Karpas-422 (cell line): ENCODE results near the gene MSANTD2. TPM values are rescaled to one million over a fixed set of nuclear protein-coding genes. Genes with fewer than 3 reads are reported as not detected.

Source experiments
- DNase-seq: peaks from one replicate; pipeline ENCODE4 v3.0.0-alpha.2; 2015
- H2AFZ ChIP-seq: fragments of 200-600 bp; sonication (generic); 2 replicates; pipeline ENCODE4 v1.6.1; 2014; ENCODE audit warnings: antibody characterized with exemption, low read length, mixed read lengths
- H3K27ac ChIP-seq: fragments of 200-600 bp; sonication (generic); 2 replicates; pipeline ENCODE4 v1.5.1; 2014; ENCODE audit warnings: mild to moderate bottlenecking, low read length, moderate library complexity
- H3K27me3 ChIP-seq: fragments of 200-600 bp; sonication (generic); 2 replicates; pipeline ENCODE4 v1.6.1; 2014; ENCODE audit warnings: low read length, mixed read lengths
- H3K36me3 ChIP-seq: fragments of 200-600 bp; sonication (generic); 2 replicates; pipeline ENCODE4 v1.6.1; 2014; ENCODE audit warnings: low read length, mixed read lengths; ENCODE audit not compliant: insufficient read depth
- H3K4me1 ChIP-seq: fragments of 200-600 bp; sonication (generic); 2 replicates; pipeline ENCODE4 v1.6.1; 2014; ENCODE audit warnings: mild to moderate bottlenecking, low read length, mixed read lengths
- H3K4me2 ChIP-seq: fragments of 200-600 bp; sonication (generic); 2 replicates; pipeline ENCODE4 v1.6.1; 2014; ENCODE audit warnings: low read length, low read depth, mild to moderate bottlenecking; ENCODE audit not compliant: poor library complexity, severe bottlenecking
- H3K4me3 ChIP-seq: fragments of 200-600 bp; sonication (generic); 2 replicates; pipeline ENCODE4 v1.5.1; 2014; ENCODE audit warnings: mild to moderate bottlenecking, antibody characterized with exemption, low read length, mixed read lengths
- H3K79me2 ChIP-seq: fragments of 200-600 bp; sonication (generic); 2 replicates; pipeline ENCODE4 v1.6.1; 2014; ENCODE audit warnings: mild to moderate bottlenecking, low read length, mixed read lengths
- H3K9ac ChIP-seq: fragments of 200-600 bp; sonication (generic); 2 replicates; pipeline ENCODE4 v1.6.0; 2014; ENCODE audit warnings: low read length
- H3K9me2 ChIP-seq: fragments of 200-600 bp; sonication (generic), shearing (Covaris generic); replicated peaks from 2 replicates; pipeline ENCODE4 v1.6.0; 2014; ENCODE audit warnings: mild to moderate bottlenecking, low read length, moderate library complexity; ENCODE audit not compliant: insufficient read depth
- H3K9me3 ChIP-seq: fragments of 300-700, 200-600 bp; sonication (generic); 2 replicates; pipeline ENCODE4 v1.6.1; 2014; ENCODE audit warnings: low read length, mixed read lengths
- H4K20me1 ChIP-seq: fragments of 200-600 bp; sonication (generic); 2 replicates; pipeline ENCODE4 v1.6.1; 2014; ENCODE audit warnings: mild to moderate bottlenecking, antibody characterized with exemption, low read length, low read depth; ENCODE audit not compliant: insufficient read depth
- total RNA-seq: library from RNA; depleted of rRNA; stranded (reverse); fragments of >200 nt; shearing (Covaris generic); gene quantifications from 2 replicates; pipeline ENCODE4 v1.2.3, GENCODE V29; 2014; ENCODE audit warnings: low replicate concordance

MSANTD2 gene
- total RNA-seq, 1 experiment from 2014 or later = 7.6 TPM

- Histone ChIP-seq H3K9ac (no peak overlapping the region), H3K36me3 (no peaks in the 10 kb centered on the region), H3K9me2 (no peaks in the 10 kb centered on the region), H3K27me3 (no peaks in the 10 kb centered on the region), H3K9me3 (no peaks in the 10 kb centered on the region), H3K4me1 (peaks cover 3% of the 10 kb centered on the region; the same call in 1 of the 2 replicates), H3K4me2 (no peak overlapping the region), H2AFZ (no peak overlapping the region), H3K4me3 (no peak overlapping the region), H3K27ac (no peak overlapping the region), H3K79me2 (no peaks in the 10 kb centered on the region), H4K20me1 (no peaks in the 10 kb centered on the region)
- DNase-seq = no peak
Observed at GRCh38 chr11:124830749-124831148, 30.5 kb upstream of the MSANTD2 start.

GRCh38 chr11:124829986-124830385, 29.8 kb upstream of the MSANTD2 start:
- no peaks in the 10 kb centered on the region for H3K9me2 ChIP-seq
- no peaks in the 10 kb centered on the region for H3K36me3 ChIP-seq
- H3K27me3 ChIP-seq = no peaks in the 10 kb centered on the region
- no peak overlapping the region for H3K4me3 ChIP-seq
- no peak overlapping the region for H3K27ac ChIP-seq
- no peaks in the 10 kb centered on the region for H3K9me3 ChIP-seq
- H3K79me2 ChIP-seq = no peaks in the 10 kb centered on the region
- H2AFZ ChIP-seq = no peak overlapping the region
- H3K4me1 ChIP-seq = peaks cover 3% of the 10 kb centered on the region; the same call in 1 of the 2 replicates
- no peak overlapping the region for H3K9ac ChIP-seq
- H3K4me2 ChIP-seq = no peak overlapping the region
- DNase-seq = no peak
- no peaks in the 10 kb centered on the region for H4K20me1 ChIP-seq

- no peaks in the 10 kb centered on the region for H3K79me2 ChIP-seq
- no peaks in the 10 kb centered on the region for H3K36me3 ChIP-seq
- DNase-seq = no peak
- no peak overlapping the region for H2AFZ ChIP-seq
- no peak overlapping the region for H3K27ac ChIP-seq
- no peak overlapping the region for H3K4me2 ChIP-seq
- H3K9ac ChIP-seq = no peak overlapping the region
- no peaks in the 10 kb centered on the region for H3K4me1 ChIP-seq
- no peak overlapping the region for H3K4me3 ChIP-seq
- H3K9me2 ChIP-seq = no peaks in the 10 kb centered on the region
- H4K20me1 ChIP-seq = no peaks in the 10 kb centered on the region
- no peaks in the 10 kb centered on the region for H3K9me3 ChIP-seq
- no peaks in the 10 kb centered on the region for H3K27me3 ChIP-seq
Observed at GRCh38 chr11:124825876-124826275, 25.7 kb upstream of the MSANTD2 start.

- H4K20me1 ChIP-seq = no peaks in the 10 kb centered on the region
- H3K27me3 ChIP-seq = no peaks in the 10 kb centered on the region
- DNase-seq = no peak
- no peak overlapping the region for H3K4me2 ChIP-seq
- no peaks in the 10 kb centered on the region for H3K36me3 ChIP-seq
- H3K27ac ChIP-seq = no peak overlapping the region
- no peaks in the 10 kb centered on the region for H3K4me1 ChIP-seq
- H3K9ac ChIP-seq = no peak overlapping the region
- no peak overlapping the region for H3K4me3 ChIP-seq
- no peaks in the 10 kb centered on the region for H3K9me3 ChIP-seq
- H3K9me2 ChIP-seq = no peaks in the 10 kb centered on the region
- H3K79me2 ChIP-seq = no peaks in the 10 kb centered on the region
- H2AFZ ChIP-seq = no peak overlapping the region
Observed at GRCh38 chr11:124823512-124824376, 23.5 kb upstream of the MSANTD2 start.

- no peak overlapping the region for H3K9ac ChIP-seq
- H3K4me1 ChIP-seq = no peaks in the 10 kb centered on the region
- H3K27ac ChIP-seq = no peak overlapping the region
- no peak overlapping the region for H3K4me2 ChIP-seq
- no peaks in the 10 kb centered on the region for H4K20me1 ChIP-seq
- H3K36me3 ChIP-seq = no peaks in the 10 kb centered on the region
- H2AFZ ChIP-seq = no peak overlapping the region
- H3K9me3 ChIP-seq = no peaks in the 10 kb centered on the region
- H3K9me2 ChIP-seq = no peaks in the 10 kb centered on the region
- no peak overlapping the region for H3K4me3 ChIP-seq
- no peaks in the 10 kb centered on the region for H3K79me2 ChIP-seq
- H3K27me3 ChIP-seq = no peaks in the 10 kb centered on the region
- DNase-seq = no peak
Observed at GRCh38 chr11:124821995-124822730, 22.0 kb upstream of the MSANTD2 start.

- Histone ChIP-seq H3K79me2 (no peaks in the 10 kb centered on the region), H2AFZ (no peak overlapping the region), H3K27ac (no peak overlapping the region), H4K20me1 (no peaks in the 10 kb centered on the region), H3K9me3 (no peaks in the 10 kb centered on the region), H3K9me2 (no peaks in the 10 kb centered on the region), H3K4me1 (no peaks in the 10 kb centered on the region), H3K4me2 (no peak overlapping the region), H3K36me3 (no peaks in the 10 kb centered on the region), H3K4me3 (no peak overlapping the region), H3K27me3 (no peaks in the 10 kb centered on the region), H3K9ac (no peak overlapping the region)
- no peak for DNase-seq
Observed at GRCh38 chr11:124817036-124817435, 16.8 kb upstream of the MSANTD2 start.

GRCh38 chr11:124814739-124815138, 14.5 kb upstream of the MSANTD2 start:
- H3K9ac ChIP-seq = no peak overlapping the region
- no peaks in the 10 kb centered on the region for H3K79me2 ChIP-seq
- H3K9me2 ChIP-seq = no peaks in the 10 kb centered on the region
- H3K9me3 ChIP-seq = no peaks in the 10 kb centered on the region
- no peaks in the 10 kb centered on the region for H4K20me1 ChIP-seq
- no peak overlapping the region for H3K4me2 ChIP-seq
- H2AFZ ChIP-seq = no peak overlapping the region
- H3K4me3 ChIP-seq = no peak overlapping the region
- H3K36me3 ChIP-seq = no peaks in the 10 kb centered on the region
- no peaks in the 10 kb centered on the region for H3K27me3 ChIP-seq
- no peak for DNase-seq
- no peaks in the 10 kb centered on the region for H3K4me1 ChIP-seq
- H3K27ac ChIP-seq = no peak overlapping the region

GRCh38 chr11:124812876-124813275, 12.7 kb upstream of the MSANTD2 start:
- H3K27ac ChIP-seq = no peak overlapping the region
- H4K20me1 ChIP-seq = no peaks in the 10 kb centered on the region
- no peaks in the 10 kb centered on the region for H3K9me3 ChIP-seq
- H3K4me3 ChIP-seq = no peak overlapping the region
- H3K9ac ChIP-seq = no peak overlapping the region
- no peaks in the 10 kb centered on the region for H3K4me1 ChIP-seq
- H3K27me3 ChIP-seq = no peaks in the 10 kb centered on the region
- H3K4me2 ChIP-seq = no peak overlapping the region
- no peaks in the 10 kb centered on the region for H3K79me2 ChIP-seq
- no peaks in the 10 kb centered on the region for H3K36me3 ChIP-seq
- no peak for DNase-seq
- no peak overlapping the region for H2AFZ ChIP-seq
- H3K9me2 ChIP-seq = no peaks in the 10 kb centered on the region
